IPS DF 4.7 (cell line): ENCODE results near the gene FNDC3B.

Source experiments
- DNase-seq: peaks from one replicate; pipeline ENCODE4 v3.0.0-alpha.2; 2013; ENCODE audit warnings: low spot score; ENCODE audit errors: extremely low read depth

Gene FNDC3B

GRCh38 chr3:172112734-172113120 lies 73.3 kb downstream of the FNDC3B start:
- no peak for DNase-seq

DNA sequence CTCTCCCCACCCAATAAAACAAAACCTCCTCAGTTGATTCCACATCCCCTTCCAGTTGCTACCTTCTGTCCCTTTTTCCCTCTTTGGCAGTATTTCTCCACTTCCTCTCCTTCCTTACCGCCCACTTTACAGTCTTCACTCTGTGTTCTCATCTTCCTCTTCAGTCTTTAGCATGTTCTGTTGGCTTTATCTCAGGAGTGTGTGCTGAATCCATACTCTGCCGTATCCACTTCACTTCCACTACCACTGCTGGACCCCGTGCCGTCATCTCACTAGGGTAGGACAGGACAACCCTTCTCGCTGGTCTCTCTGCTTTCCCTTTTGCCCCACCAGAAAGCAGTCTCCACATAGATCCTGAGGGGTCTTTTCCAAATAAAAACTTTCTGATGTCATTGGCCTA lies 74.3 kb downstream of the FNDC3B start:
- no peak for DNase-seq

GRCh38 chr3:172115059-172115458 lies 75.7 kb downstream of the FNDC3B start:
- no peak for DNase-seq

DNA sequence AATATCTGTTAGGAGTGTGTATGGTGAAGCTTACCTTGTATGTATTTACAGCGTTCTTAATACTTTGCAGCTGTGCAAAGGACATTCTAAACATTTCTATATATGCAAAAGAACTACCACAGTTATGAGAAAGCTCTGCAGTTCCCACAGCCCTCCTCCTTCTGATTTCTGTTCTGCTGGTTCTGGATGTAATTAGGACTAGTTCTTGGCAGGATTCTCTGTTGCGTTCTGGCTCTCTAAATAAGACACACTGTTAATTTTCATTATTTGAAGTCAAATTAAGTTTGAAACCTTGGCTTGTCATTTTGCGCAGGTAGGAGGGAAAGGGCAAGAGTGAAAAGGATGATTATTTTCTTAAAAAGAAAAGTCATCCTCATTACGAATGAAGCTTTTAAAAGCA lies 76.4 kb downstream of the FNDC3B start:
- no peak for DNase-seq

- no peak for DNase-seq
These were observed 78.6 kb downstream of the FNDC3B start for GRCh38 chr3:172118019-172118418.

GRCh38 chr3:172119266-172119969 lies 80.0 kb downstream of the FNDC3B start:
- no peak for DNase-seq

- DNase-seq: no peak
These were observed 81.5 kb downstream of the FNDC3B start for GRCh38 chr3:172120912-172121311.

DNA sequence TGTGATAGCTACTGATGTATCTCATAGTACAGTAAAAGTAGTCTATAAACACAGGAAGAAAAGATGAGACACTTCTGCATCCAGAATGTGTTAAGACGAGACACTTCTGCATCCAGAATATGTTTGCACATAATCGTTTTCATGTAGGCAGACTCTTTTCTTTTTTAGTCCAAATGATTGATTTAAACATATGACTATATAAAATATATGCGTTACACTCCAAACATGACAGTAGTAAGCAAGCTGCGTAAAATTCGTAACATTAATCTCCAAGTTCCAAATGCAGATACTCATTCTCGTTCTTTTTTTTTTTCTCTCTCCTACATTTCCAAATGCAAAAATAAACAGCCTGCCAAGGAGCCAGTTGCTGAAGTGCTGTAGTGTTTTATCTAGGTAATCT lies 82.6 kb downstream of the FNDC3B start:
- DNase-seq: no peak

DNA sequence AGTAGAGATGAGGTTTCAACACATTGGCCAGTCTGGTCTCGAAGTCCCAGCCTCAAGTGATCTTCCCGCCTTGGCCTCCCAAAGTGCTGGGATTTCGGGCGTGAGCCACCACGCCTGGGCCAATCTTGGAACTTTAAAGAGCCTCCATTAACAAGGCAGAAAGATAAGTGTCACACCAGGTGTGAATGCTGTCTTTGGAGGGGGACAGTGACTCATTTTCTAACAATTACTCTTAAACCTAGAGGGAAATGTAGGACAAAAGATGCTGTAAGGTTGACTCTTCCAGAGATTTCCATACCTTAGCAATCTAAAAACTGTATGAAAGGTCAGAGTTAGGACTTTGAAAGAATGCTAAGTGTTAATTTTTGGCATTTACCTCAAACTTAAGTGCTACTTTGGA lies 84.9 kb downstream of the FNDC3B start:
- no peak for DNase-seq

- no peak for DNase-seq
These were observed 85.7 kb downstream of the FNDC3B start for GRCh38 chr3:172125053-172125452.

- DNase-seq: no peak
These were observed 86.6 kb downstream of the FNDC3B start for GRCh38 chr3:172125963-172126457.

- DNase-seq: no peak
These were observed 87.4 kb downstream of the FNDC3B start for GRCh38 chr3:172126741-172127140.

DNA sequence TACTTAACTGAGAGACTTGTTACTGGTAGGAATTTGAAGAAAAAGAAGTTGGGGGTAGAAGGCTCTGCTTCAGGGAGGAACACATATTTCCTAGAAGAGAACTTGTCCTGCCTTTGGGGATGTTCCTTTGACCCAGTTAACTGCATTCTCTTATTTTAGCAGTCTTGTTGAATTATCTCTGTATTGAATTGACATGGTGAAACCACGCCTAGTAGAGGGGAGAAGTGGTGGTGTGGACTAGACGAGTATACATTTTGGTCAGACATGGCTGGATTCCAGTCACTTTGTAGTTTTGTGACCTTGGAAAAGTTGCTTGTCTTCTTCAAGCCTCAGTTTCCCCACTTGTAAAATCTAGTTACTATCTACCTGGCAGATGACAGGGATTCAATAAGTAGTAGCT lies 87.8 kb downstream of the FNDC3B start:
- DNase-seq: no peak

DNA sequence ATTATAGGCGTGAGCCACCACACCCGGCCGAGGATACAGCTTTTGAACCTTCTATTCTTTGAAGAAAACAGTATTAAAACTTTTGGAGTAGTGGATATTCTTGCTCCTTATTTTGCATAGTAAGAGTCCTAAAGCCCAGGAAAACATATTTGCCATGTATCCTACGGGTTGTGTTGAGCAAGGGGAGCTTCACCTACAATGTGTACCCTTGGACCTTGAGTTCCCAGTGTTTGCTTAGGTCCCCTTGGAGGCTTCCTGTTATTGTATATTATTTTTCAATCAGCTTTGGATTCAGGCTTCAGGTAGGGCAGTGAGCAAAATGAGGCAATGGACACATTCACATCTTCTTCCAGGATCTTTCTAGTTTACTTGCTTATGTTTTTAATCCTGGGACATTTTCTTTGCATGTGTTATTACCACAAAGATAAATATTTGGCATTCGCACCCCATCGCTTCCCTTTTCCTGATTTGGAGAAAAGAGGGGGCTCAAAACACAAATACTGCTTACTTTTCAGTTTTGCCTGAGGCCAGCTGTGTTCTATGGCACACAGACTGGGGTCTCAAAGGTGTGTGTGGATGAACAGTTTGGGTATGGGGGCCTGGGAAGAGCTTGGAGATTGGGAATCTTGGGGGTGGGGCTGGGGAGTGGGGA lies 88.7 kb downstream of the FNDC3B start:
- no peak for DNase-seq

DNA sequence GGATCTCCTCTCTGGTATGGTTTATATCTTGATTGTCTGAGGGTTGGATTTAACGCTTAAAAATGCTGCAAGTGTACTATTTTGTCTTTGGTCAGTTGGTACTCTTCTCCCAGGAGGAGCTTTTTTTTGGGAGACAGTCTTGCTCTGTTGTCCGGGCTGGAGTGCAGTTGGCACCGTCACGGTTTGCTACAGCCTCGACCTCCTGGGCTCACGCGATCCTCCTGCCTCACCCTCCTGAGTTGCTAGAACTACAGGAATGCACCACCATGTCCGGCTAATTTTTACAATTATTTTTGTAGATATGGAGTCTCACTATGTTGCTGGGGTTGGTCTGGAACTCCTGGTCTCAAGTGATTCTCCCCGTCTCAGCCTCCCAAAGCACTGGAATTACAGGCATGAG lies 89.5 kb downstream of the FNDC3B start:
- DNase-seq: no peak

DNA sequence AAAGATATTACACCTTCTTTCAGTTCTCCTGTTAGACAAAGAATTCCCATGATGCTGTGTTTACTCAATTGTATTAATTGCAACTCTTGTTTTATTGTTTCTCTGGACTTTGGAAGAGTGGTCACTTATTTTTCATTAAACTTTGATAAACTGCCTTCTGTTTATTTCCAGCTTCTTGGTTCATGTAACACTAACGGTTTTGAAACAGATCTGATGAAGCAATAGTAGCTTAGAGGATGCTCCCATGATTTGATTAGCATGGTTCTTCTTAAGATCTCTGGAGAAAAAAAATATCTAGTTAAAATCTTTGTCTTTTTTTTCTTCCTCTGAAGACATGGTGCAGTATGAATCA lies 90.1 kb downstream of the FNDC3B start:
- no peak for DNase-seq

- DNase-seq: no peak
These were observed 90.7 kb downstream of the FNDC3B start for GRCh38 chr3:172129850-172130716.

GRCh38 chr3:172130717-172131050 lies 91.3 kb downstream of the FNDC3B start:
- no peak for DNase-seq

- no peak for DNase-seq
These were observed 92.4 kb downstream of the FNDC3B start for GRCh38 chr3:172131746-172132145.

GRCh38 chr3:172132159-172132586 lies 92.8 kb downstream of the FNDC3B start:
- DNase-seq: no peak

- DNase-seq: no peak
These were observed 93.4 kb downstream of the FNDC3B start for GRCh38 chr3:172132721-172133311.

- DNase-seq: no peak
These were observed 94.5 kb downstream of the FNDC3B start for GRCh38 chr3:172133838-172134237.
